ENCODE measurements around the gene MYH6.

MYH6 gene

DNA sequence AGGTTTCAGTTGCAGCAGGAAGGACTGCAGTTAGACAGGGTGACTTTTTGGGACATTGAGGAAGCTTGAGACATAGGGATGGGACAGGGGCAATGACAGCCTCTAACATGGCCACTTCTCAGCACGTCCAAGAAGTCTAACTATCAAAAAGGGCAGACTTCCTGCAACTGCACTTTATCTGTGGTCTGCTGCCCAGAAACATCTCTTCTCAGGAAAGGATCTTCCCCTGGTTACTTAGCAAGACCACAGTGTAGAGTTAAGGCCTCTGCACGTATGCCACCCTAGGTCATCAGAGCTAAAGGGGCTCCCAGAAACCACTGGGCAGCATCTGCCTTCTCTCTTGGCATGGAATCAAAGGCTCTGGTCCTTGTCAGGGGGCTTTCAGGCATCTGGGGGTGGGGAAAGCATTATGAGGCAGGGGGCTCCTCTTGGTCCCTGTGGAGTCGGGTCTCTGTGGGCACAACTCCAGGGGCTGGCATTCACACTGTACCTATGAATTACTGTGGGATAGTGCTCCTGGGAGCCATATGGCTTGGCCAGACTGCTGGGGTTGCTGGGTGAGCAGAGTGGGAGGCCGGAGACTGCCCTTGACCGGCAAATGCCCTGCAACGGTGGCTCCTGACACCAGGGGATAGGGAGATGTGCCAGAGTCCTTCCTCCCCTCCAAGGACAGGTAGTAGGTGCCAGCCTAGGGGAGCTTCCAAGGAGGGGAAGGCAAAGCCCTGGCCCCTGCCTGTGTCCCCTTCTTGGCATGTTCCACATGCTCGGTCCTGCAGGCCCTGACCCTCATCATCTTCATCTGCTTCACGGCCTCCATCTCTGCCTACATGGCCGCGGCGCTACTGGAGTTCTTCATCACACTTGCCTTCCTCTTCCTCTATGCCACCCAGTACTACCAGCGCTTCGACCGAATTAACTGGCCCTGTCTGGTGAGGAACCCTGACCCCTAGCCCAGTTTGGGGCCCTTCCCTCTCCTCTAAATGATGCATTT, 30.2 kb downstream of the MYH6 start:
- no peak for DNase-seq (ENCODE audit: low read depth in 2 of 2)

DNA sequence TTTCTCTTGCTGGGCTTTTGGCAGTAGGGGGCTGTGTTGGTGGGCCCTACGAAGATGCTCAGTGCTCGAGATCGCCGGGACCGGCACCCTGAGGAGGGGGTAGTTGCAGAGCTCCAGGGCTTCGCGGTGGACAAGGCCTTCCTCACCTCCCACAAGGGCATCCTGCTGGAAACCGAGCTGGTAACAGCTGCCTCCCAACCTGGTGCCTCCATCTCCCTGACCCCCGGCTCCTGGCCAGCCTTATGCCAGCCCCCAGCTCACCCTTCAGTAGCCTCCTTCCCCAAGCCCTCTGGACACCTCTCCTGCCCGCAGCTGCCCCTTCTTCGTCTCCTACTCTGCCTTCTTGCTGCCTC, 30.9 kb downstream of the MYH6 start:
- DNase-seq (ENCODE audit: low read depth in 2 of 2) = no peak

DNA sequence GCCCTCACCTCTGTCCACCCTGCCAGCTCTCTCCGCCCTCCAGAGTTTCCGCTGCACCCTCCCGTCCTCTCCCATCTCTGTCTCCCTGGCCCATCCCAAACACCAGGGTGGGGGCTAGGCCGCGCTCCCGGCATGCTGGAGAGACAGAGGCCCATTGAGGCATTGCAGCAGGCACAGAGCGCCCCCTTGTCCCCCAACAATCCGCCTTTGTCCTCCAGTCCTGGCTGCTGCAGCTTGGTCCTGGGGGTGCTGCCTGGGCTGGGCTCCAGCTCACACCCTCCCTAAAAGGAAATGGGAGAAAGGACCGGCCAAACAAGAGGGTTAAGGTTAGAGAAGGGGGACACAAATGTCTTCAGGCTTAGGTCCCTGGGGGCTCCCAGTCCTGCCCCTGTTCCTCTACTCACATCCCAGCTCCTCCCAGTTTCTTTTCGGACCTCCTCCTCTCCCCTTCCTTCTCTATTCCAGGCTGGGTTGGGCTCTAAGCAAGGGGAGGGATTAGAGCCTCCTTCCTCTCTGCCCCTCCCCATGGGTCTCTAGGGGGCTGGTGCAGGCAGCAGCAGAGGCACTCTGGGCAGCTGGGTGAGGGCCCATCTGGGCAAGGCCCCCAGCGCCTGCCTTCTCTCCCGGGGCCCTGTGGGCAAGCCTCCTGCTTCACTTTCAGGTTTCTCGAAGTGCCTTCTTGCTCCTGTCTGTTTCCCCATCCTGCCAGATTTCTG, 31.4 kb downstream of the MYH6 start, which contains the start of gene CMTM5:
TSS of gene CMTM5 (plus strand) at position 565 of the 716 bp plus-strand sequence. CDS start 206 bp downstream, outside the sequence.
- no peak for DNase-seq (ENCODE audit: low read depth in 2 of 2)

GRCh38 chr14:23375527-23376251, 32.4 kb downstream of the MYH6 start:
- DNase-seq (ENCODE audit: low read depth in 2 of 2) = no peak

DNA sequence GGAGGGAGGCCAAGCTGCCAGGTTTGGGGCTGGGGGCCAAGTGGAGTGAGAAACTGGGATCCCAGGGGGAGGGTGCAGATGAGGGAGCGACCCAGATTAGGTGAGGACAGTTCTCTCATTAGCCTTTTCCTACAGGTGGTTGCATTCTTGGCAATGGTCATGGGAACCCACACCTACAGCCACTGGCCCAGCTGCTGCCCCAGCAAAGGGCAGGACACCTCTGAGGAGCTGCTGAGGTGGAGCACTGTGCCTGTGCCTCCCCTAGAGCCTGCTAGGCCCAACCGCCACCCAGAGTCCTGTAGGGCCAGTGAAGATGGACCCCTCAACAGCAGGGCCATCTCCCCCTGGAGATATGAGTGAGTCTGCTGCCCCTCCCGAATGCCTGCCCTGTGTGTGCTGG, 35.0 kb downstream of the MYH6 start:
- no peak for DNase-seq (ENCODE audit: low read depth in 2 of 2)

GRCh38 chr14:23372509-23372908, 35.6 kb downstream of the MYH6 start, which contains the start of gene IL25:
IL25 (plus strand) TSS chr14:23372809.
- DNase-seq (ENCODE audit: low read depth in 2 of 2) = no peak

DNA sequence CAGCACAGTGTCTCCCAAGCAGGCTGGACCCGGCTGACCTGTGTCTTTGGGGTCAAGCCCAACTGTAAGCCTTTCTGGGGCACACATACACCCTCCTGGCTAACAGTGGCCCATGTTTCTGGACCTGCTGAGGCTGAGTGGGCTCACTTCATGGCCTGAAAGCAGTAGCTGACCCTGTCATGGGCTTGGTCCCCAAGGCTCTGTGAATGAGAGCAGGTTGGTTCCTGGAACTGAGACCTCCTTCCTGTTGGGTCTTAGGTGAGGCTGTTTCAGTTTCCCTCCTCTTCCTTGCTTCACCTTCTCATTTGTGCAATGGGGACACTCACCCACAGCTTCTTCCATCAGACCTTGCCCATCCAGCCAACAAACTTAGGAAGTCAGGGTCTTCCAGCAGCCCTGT, 36.2 kb downstream of the MYH6 start:
- DNase-seq (ENCODE audit: low read depth in 2 of 2) = no peak

DNA sequence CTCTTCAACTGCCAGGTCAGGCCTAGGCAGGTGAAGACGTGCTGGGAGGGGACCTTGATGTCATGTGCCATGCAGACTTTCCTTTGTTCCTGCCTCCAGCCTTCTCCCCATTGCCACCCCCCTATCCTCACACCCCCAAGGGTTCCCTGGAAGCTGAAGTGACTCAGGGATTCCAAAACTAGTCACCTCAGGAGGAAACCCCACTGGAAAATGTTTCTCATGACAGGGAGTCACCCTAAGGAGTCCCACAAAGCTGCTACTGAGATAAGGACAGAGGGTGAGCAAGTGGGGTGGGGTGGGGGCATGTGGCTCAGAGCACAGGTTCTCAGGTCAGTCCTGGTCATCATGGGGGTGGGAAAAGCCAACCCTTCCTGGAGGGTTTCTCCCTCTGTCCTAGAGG, 37.9 kb downstream of the MYH6 start:
- DNase-seq (ENCODE audit: low read depth in 2 of 2) = no peak

DNA sequence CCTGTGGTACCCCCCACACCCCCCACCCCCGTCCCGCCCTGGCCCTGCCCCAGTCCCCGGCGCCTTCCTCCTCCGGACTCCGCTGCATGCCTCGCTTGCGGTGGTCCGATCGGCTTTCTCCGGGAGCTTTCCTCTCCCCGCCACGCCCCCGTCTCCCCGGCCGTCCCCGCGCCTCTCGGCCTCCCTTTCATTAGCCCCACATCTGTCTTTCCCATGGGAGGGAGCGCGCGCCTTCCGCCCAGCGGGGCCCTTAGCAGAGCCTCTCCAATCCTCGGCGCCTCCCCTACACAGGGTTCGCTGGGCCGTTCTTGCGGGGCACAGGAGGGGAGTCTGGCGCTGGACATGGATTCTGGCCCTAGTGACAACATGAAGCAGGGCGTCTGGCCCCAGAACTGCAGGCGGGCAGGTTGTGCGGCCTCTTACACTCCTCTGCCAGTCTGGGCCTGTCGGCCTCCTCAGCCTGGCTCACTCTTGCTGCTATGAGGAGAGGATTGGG, 41.6 kb downstream of the MYH6 start:
- DNase-seq (ENCODE audit: low read depth in 2 of 2) = no peak

- DNase-seq (ENCODE audit: low read depth in 2 of 2) = no peak
Measured at GRCh38 chr14:23365732-23366425, 42.2 kb downstream of the MYH6 start.

GRCh38 chr14:23365036-23365731, 42.9 kb downstream of the MYH6 start, which contains the start of gene EFS:
EFS (minus strand) TSS chr14:23365172; CDS start chr14:23365025, 147 bp downstream.
- no peak for DNase-seq (ENCODE audit: low read depth in 2 of 2)

DNA sequence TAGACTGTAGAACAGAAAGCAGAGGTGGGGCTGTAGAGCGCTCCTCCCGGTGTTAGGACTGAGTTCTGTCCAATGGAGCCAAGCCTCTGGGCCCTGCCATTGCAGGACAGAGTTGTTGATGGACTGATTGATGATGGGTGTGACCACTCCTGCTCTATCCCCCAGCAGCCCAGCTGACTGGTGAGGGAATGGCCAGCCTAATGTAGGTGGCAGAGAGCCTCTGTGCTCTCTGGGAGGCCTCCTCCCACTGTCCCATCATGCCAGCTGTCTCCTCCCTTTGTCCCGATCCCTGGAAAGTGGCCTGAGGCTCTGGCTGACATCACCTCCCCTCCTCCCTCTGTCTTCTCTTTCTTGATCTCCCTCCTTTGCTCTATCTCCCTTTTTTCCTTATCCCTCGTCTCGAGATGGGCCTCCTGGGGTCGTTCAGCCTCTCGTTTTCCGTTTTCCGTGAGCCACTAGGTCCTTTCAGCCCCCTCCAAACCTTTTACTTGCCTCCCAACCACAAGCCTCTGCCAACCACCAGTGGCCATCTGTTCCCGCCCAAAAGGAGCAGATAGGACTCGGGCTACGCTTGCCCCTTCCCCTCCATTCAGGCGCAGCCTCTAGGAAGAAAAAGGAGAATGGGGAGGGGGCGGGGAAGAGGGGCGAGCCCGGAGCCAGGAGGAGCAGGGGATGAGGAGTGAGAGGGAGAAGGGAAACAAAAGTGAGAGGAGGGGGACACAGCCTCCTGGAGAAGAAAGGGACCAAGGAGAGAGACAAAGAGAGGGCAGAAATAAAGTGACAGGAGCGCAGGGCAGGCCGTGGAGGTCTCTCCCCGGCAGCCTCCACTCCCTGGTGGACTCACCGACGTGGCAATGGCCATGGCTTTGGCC, 43.7 kb downstream of the MYH6 start:
- DNase-seq (ENCODE audit: low read depth in 2 of 2) = no peak

DNA sequence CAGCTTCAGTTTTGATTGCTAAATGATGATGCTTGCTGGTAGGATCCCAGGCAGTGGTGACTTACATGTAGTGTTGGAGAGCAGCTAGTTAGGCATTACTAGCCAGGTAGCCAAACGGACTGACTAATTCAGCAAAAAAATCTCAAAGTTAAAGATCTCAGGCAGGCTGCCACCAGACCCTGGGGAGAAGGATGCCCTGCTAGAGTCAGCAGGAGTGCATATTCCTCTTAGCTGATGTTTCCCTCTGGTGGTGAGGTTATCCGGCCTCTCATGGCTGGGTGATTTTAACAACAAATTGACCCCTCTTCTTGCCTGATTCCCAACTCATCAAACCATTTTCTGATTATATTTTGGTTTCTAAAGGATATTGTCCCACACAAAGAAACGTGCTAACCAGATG, 45.9 kb downstream of the MYH6 start:
- no peak for DNase-seq (ENCODE audit: low read depth in 2 of 2)

DNA sequence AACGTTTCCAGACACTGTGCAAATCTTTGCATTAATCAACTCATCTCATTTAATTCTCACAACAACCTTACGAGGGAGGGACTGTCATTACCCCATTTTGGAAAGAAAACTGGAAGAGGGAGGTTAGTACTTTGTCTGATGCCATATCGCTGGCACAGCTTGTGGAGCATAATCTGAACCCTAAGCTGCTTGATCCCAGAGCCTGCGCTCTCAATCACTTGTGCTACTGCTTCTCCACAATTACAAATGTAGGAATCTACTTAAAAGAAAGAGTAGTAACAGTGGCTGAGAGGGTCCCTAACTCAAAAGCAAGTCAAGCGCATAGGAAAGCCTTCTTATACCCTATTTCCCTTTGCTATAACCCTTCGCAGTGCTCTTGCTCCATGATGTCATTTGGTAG, 46.3 kb downstream of the MYH6 start:
- DNase-seq (ENCODE audit: low read depth in 2 of 2) = no peak

- no peak for DNase-seq (ENCODE audit: low read depth in 2 of 2)
Measured at GRCh38 chr14:23361320-23361719, 46.8 kb downstream of the MYH6 start.

DNA sequence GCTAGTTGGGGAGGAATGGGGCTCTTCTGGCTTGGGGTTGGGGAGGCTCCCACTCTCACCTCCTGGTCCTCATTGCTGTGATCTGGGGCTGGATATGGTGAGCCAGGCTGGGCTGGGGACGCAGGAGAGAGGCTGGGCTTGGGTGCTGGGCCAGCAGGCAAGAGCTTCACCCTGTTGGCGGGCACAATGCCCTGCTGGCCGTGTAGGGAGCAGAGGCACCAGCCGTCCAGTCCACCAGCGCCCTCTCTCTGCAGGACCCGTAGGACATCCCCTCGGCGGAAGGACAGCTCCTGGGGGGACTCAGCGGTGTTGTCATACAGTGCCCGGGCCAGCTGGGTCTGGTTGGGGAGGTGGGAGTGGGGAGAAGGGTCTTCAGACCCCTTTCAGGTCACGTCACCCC, 47.6 kb downstream of the MYH6 start:
- DNase-seq (ENCODE audit: low read depth in 2 of 2) = no peak

DNA sequence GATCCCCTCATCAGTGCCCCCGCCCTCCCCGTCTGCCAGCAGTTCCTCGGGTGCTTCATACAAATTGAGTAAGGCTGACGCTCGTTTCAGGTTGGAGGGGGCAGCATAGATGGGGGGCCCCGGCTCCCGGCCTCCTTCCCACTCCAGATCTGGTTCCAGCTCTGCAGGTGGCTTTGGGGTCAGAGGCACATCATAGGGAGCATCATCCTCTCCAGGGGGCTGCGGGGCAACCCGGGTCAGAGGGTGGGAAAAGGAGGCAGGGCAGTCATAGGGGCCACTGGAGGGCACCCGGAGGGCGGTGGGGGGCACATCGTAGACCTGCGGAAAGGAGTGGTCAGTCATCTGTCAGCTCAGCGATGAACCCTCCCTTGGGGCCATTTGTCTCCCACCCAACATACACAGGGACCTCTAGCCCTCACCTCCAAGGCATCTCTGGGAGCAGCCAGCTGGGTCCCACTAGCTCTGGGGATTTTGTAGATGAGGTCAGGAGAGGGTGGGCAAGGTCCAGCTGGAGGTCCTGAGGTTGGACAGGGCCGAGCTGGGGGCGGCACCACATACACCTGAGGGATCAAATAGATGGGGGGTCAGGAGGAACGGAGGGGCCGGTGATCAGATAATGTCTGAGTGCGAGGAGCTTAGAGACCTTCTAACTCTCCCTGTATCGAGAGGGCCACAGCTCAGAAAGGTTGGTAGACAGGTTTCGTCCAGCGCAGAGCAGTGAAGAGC, 48.2 kb downstream of the MYH6 start:
- no peak for DNase-seq (ENCODE audit: low read depth in 2 of 2)

DNA sequence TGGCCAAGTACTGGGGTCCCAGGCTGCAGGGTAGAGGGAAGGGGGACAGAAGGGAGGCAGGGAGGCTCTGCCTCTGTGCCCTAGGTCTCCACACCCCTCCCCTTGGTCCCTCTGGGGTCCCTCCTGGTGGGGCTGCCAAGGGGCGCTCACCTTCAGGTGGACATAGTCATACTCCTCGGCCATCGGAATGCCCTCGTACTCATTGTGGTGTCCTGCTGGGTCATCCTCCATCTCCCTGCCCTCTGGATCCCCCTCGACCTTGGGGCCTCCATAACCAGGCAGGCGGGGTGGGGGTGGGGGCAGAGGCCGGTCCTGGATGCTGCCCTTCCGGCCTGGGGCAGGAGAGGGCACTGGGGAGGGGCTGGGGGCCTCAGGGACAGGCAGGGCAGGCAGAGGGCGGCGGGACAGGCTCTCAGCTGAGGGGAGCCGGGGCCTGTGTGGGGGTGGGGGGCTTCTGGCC, 48.9 kb downstream of the MYH6 start:
- DNase-seq (ENCODE audit: low read depth in 2 of 2) = no peak
